Inflammatory macrophage (primary cell): ENCODE measurements around the gene CNN3.

ENCODE experiments used
- DNase-seq, 2 donors: peaks; one replicate each; pipeline ENCODE4 v3.0.0-alpha.2; 2020 to 2022

CNN3 gene

DNA sequence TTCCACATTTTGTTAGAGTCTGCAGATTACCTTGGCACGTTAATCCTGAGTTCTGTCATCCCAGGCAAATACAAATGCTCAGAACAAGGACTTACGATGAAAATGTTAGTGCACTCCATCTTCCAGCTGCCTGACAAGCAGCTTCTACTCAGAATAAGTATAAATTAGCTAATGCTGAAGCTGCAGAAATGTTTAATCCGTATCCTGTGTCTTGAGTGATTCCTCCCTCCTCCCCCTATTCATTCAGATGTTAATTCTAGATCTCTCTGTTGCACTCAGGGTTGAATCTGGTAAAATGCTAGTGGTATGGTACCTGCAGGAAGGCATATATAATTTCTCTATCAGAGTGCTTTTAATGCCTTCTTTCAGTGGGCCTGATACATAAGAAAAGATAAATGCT lies 39.8 kb downstream of the CNN3 start:
- no peak for DNase-seq

DNA sequence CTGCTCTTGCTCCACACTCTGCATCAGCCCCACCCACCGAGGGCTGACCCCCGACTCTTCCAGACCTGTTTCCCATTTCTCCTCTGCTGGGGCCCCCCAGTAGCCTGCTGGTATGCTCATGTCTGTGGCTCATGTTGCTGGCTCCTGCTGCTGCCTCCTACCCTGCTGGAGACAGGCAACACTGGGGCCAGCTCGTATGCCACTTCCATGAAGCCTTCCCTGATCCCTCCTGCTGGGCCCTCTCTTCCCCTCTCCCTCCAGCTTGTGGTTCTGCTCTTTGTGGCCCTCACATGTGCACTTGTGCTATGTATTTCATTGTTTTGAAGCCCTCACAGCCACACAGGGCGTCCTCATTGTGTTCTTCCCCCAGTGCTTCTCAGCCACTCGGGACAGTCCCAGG lies 40.5 kb downstream of the CNN3 start:
- no peak for DNase-seq

- no peak for DNase-seq
Observed at GRCh38 chr1:94884507-94884906, 42.4 kb downstream of the CNN3 start.

GRCh38 chr1:94884106-94884505 lies 42.8 kb downstream of the CNN3 start:
- DNase-seq = no peak

- DNase-seq = no peak
Observed at GRCh38 chr1:94883691-94884090, 43.2 kb downstream of the CNN3 start.

GRCh38 chr1:94878329-94878728 lies 48.6 kb downstream of the CNN3 start:
- no peak for DNase-seq

DNA sequence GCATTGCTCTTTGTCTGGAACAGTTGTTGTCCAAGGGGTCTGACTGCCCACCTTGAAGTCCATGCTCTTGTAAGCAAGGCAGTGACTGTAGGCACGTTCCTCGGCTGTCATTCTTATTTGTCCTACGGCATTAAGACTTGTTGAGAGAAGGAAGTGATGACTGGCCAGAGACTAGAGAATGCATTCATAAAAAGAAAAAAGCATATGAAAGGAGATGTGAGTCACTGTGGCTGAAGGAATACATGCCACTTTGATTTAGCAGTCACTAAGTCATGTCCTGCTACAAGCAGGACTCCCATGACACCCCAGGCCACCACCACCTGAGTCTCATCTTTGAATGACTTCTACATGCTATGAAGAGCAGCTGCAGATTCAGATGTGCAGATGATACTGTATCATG lies 50.5 kb downstream of the CNN3 start:
- no peak for DNase-seq

DNA sequence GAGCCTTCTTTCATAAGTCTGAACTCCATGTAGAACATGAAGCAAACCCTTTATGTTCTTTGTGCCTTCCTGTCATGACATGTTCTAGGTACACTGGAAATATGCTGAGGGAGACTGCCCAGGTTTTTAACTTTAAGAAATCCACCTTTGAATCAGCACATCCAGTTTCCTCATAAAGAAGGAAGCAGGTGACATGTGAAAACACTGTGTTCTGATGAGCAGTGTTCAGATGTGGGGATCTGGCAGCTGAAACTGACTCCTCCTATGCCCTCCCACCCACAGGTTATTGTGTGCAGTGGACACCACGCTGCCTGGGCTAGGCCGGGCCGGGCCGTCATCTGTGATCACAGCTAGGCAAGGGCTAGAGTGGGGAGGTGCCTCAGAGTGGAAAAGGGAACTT lies 51.1 kb downstream of the CNN3 start:
- peak; percentile 4 to 13 for DNase-seq

GRCh38 chr1:94874423-94874822 lies 52.5 kb downstream of the CNN3 start:
- DNase-seq = no peak

GRCh38 chr1:94873520-94874351 lies 53.2 kb downstream of the CNN3 start:
- no peak for DNase-seq

DNA sequence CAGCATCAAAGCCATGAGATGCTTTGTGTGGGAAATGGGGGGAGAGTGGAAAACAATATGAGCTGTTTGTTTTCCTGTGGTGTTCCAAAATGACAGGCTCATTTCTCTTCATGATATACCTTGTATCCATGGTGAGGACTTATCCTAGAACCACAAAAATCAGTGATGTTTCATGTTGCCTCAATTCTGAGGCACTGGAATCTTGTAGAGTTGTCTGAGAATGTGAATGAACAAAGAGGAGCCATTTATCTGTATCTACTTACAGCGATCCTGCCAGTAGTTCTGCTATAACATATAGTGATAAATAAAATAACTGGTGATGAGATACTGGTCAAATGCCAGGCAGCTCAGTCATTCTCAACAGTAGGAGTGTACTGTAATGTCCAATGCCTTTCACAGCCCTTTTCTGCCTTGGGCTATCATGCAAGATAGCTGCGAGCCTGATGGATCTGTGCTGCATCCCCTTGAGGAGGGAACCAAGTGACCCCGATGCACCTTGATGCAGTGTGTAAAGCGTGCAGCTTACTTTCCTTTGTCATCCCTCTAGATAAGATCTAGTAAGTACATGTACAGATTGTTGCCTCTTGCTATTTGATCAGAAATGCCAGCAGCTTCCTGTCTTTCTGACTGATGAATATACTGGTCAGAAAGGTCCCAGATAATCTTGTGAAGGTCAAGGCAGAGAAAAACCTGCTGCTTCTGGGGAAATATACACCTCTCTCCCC lies 54.0 kb downstream of the CNN3 start:
- DNase-seq = no peak

GRCh38 chr1:94871031-94871430 lies 55.9 kb downstream of the CNN3 start:
- DNase-seq = no peak

- no peak for DNase-seq
Observed at GRCh38 chr1:94866164-94866807, 60.6 kb downstream of the CNN3 start.

- DNase-seq = no peak
Observed at GRCh38 chr1:94865360-94865759, 61.5 kb downstream of the CNN3 start.

- no peak for DNase-seq
Observed at GRCh38 chr1:94864821-94865220, 62.1 kb downstream of the CNN3 start.

- no peak for DNase-seq
Observed at GRCh38 chr1:94863919-94864318, 63.0 kb downstream of the CNN3 start.

- DNase-seq = no peak
Observed at GRCh38 chr1:94863297-94863911, 63.5 kb downstream of the CNN3 start.

GRCh38 chr1:94862718-94863117 lies 64.2 kb downstream of the CNN3 start:
- DNase-seq = no peak

GRCh38 chr1:94859174-94859573 lies 67.7 kb downstream of the CNN3 start:
- DNase-seq = no peak

DNA sequence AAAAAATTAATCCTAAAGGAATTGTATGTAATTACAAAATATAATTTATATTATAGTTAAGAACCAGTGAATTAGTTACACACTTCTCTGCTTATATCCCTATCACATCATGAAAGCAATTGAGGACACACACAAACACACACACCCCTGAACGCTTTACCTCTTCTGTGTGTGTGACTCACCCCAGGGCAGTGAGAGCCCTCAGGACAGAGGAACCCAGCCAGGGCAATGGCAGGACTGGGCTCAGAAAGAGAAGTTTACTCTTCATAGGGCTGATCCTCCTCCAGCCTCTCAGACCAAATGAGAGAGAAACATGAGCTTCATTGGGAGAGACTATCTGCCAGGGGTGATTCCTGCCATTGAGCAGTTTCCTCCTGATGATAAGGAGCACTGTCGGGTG lies 68.6 kb downstream of the CNN3 start:
- DNase-seq = no peak

DNA sequence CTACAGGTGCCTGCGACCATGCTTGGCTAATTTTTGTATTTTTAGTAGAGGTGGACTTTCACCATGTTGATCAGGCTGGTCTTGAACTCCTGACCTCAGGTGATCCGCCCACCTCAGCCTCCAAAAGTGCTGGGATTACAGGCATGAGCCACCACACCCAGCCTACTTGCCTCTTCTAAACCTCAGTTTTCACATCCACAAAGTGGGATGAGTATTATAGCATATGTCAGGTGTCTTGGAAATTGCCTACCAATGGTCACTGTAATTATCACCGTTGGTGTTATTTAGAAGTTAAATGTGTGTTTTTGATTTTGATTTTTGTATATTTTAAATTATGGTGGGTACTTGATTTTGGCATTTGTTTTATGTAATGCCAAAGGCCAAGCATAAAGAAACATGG lies 70.0 kb downstream of the CNN3 start:
- no peak for DNase-seq

GRCh38 chr1:94856004-94856403 lies 70.9 kb downstream of the CNN3 start:
- DNase-seq = no peak

- DNase-seq = no peak
Observed at GRCh38 chr1:94855307-94855700, 71.6 kb downstream of the CNN3 start.
